Chondrocyte (in vitro differentiated cells): ENCODE data around the gene OGN. TPM values are rescaled to one million over a fixed set of nuclear protein-coding genes. Genes with fewer than 3 reads are reported as not detected.

ENCODE experiments used
- DNase-seq: peaks from one replicate; pipeline ENCODE4 v3.0.0; 2021; ENCODE audit warnings: mixed read lengths, low spot score
- H3K27ac Mint-ChIP-seq: one replicate; pipeline ENCODE4 v1.8.0; 2021; ENCODE audit warnings: mild to moderate bottlenecking, moderate library complexity, mixed read lengths; ENCODE audit not compliant: unreplicated experiment
- H3K27me3 Mint-ChIP-seq: 2 replicates; pipeline ENCODE4 v1.8.0; 2021; ENCODE audit warnings: low read depth, mixed read lengths
- H3K36me3 Mint-ChIP-seq: 2 replicates; pipeline ENCODE4 v1.8.0; 2021; ENCODE audit warnings: low read depth, mixed read lengths
- H3K4me1 Mint-ChIP-seq: 2 replicates; pipeline ENCODE4 v1.8.0; 2021; ENCODE audit warnings: low read depth, mild to moderate bottlenecking, mixed read lengths
- H3K4me3 Mint-ChIP-seq: one replicate; pipeline ENCODE4 v1.8.0; 2021; ENCODE audit warnings: mild to moderate bottlenecking, moderate library complexity, mixed read lengths; ENCODE audit not compliant: unreplicated experiment
- H3K9me3 Mint-ChIP-seq: 2 replicates; pipeline ENCODE4 v1.8.0; 2021; ENCODE audit warnings: low read depth, mixed read lengths
- total RNA-seq: library from RNA; stranded (reverse); gene quantifications from 3 replicates; pipeline ENCODE4 v1.2.1, GENCODE V29; 2021
- TF ChIP-seq, protein P1 (sequence below): fragments of 200-600 bp; sonication (generic); IDR thresholded peaks from 2 replicates; pipeline ENCODE4 v1.5.0; 2021; ENCODE audit warnings: antibody characterized with exemption, mild to moderate bottlenecking, moderate library complexity

Gene OGN
- total RNA-seq, 1 donor from 2014 or later = 30.3 TPM

DNA sequence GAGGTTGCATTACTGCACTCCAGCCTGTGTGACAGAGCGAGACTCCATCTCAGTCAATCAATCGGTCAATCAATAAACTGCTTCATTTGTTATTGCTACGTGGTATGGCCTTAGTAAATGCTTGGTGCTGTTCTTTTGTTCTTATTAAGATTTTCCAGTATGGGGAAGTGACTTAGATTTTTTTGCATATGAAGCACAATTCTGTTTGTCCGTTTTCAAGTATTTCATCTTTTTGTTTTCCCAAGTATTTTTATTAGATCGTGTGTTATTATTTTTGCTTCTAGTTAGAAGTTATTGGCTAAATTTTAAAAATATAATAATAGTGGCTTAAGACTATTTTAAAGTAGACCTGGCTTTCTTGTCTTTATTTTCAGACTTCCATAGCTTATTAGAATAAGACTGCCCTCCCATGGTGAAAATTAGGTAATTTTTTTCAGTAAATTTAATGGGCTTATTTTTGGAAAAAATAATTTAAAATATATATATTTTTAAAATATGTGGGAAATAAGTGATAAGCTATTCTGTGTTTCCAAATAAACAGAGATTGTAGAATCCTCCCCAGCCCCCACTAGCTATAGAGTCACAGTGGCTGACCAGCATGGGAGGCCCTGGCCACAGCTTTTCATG, 34.6 kb upstream of the OGN start:
- Mint-ChIP-seq H3K27me3 (no peaks in the 10 kb centered on the region), H3K4me3 (no peak overlapping the region), H3K4me1 (peaks cover 32% of the 10 kb centered on the region), H3K27ac (peak overlapping the region; percentile 83), H3K9me3 (peaks cover 9% of the 10 kb centered on the region), H3K36me3 (peaks cover 6% of the 10 kb centered on the region)
- TF ChIP-seq, protein P1, sequence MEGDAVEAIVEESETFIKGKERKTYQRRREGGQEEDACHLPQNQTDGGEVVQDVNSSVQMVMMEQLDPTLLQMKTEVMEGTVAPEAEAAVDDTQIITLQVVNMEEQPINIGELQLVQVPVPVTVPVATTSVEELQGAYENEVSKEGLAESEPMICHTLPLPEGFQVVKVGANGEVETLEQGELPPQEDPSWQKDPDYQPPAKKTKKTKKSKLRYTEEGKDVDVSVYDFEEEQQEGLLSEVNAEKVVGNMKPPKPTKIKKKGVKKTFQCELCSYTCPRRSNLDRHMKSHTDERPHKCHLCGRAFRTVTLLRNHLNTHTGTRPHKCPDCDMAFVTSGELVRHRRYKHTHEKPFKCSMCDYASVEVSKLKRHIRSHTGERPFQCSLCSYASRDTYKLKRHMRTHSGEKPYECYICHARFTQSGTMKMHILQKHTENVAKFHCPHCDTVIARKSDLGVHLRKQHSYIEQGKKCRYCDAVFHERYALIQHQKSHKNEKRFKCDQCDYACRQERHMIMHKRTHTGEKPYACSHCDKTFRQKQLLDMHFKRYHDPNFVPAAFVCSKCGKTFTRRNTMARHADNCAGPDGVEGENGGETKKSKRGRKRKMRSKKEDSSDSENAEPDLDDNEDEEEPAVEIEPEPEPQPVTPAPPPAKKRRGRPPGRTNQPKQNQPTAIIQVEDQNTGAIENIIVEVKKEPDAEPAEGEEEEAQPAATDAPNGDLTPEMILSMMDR = peak; percentile 86
- no peak for DNase-seq

DNA sequence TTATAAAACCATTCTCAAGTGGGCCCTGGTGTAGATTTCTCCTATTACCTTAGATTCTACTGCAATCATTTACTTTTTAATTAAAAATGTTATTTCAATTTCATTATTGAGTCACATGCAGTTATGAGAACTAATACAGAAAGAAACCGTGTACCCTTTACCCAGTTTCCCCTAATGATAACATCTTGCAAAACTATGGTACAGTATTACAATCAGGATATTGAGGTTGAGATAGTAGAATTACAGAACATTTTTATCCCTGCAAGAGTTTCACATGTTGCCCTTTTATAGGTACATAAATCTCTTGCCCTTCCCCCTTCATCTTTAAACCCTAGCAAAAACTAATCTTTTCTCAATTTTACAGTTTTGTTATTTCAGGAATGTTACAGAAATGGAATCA, 30.9 kb upstream of the OGN start:
- no peak for DNase-seq
- Mint-ChIP-seq H3K4me1 (peaks cover 28% of the 10 kb centered on the region), H3K9me3 (peaks cover 9% of the 10 kb centered on the region), H3K27ac (no peak overlapping the region), H3K4me3 (no peak overlapping the region), H3K36me3 (peaks cover 7% of the 10 kb centered on the region), H3K27me3 (no peaks in the 10 kb centered on the region)
- TF ChIP-seq, protein P1 = no peak

DNA sequence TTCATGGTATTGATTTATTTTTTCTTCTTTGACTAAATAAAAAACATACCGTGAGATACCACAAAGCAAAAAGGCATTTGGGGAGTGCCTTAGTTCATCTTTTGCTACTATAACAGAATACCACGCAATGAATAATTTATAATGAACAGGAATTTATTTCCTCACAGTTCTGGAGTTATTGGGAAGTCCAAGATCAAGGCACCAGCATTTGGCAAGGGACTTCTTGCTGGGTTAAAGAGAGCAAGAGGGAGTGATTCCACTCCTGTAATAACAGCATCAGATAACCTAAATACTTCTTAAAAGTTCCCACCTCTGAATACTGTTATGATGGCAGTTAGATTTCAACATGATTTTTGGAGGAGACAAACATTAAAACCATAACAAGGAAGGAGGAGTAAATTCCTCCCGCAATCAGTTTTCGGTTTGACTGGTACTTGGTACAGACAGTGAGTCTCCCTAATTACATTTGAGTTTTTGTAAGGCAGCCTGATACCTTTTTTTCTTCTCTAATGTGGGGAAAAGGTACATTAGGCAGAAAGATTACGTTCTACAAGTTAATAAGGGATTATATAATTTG, 28.7 kb upstream of the OGN start:
- Mint-ChIP-seq H3K9me3 (peaks cover 6% of the 10 kb centered on the region), H3K27ac (no peak overlapping the region), H3K4me1 (peaks cover 12% of the 10 kb centered on the region), H3K4me3 (no peak overlapping the region), H3K27me3 (no peaks in the 10 kb centered on the region), H3K36me3 (peaks cover 4% of the 10 kb centered on the region)
- DNase-seq = no peak
- TF ChIP-seq, protein P1 = no peak

DNA sequence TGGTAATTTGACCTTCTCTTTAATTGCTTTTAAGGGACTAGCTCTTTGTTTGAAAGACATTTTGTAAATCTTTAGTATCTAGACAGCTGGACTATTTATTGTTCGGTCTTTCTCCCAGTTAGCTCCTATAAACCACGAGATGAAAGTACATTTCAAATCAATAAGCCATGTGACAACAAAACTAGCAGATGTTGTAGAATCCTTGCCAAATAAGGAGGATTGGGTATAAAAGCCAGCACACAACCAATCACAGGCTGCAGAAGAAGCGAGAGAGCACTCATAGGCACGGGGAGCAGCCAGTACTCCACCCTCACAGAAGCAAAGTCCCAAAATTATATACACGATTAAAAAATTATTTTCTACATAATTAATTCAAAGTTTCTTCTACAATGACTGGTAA, 28.0 kb upstream of the OGN start:
- no peak for DNase-seq
- Mint-ChIP-seq H3K4me1 (peaks cover 11% of the 10 kb centered on the region), H3K36me3 (peaks cover 3% of the 10 kb centered on the region), H3K9me3 (peaks cover 5% of the 10 kb centered on the region), H3K27me3 (no peaks in the 10 kb centered on the region), H3K4me3 (no peak overlapping the region), H3K27ac (no peak overlapping the region)
- TF ChIP-seq, protein P1 = no peak

DNA sequence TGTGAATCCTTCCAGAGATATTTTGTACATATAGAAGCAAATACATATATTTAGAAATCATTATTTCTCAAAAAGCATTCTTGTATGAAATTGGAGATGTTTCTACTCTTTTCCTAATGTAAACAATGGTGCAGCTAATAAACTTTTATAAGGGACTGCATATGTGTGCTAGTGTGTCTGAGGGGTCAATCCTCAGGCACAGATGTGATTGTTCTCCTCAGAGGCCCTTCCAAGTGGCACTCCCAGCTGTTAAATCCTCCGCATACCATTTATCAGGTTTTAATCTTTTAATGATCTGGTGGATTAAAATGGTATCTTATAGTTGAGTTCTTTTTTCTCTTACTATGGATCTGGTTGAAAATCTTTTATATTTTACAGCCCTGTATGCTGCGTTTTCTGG, 25.5 kb upstream of the OGN start:
- Mint-ChIP-seq H3K4me3 (no peak overlapping the region), H3K36me3 (peaks cover 3% of the 10 kb centered on the region), H3K27me3 (no peaks in the 10 kb centered on the region), H3K27ac (no peak overlapping the region), H3K4me1 (peaks cover 21% of the 10 kb centered on the region), H3K9me3 (no peaks in the 10 kb centered on the region)
- TF ChIP-seq, protein P1 = no peak
- no peak for DNase-seq
